ENCODE results near the gene S100A11.

Gene S100A11

DNA sequence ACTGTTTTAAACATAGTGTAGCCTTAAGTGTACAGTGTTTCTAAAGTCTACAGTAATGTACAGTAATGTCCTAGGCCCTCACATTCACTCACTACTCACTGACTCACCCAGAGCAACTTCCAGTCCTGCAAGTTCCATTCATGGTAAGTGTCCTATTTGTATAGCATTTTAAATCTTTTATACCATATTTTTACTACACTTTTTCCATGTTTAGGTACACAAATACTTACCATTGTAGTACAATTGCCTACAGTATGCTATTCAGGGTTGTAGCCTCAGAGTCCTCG, 39.6 kb downstream of the S100A11 start:
- peaks cover 49% of the 10 kb centered on the region for H3K27me3 ChIP-seq
- no peak for DNase-seq
- no peak for TF ChIP-seq CTCF (IDR thresholded peaks at IDR 0.05; ENCODE audit: low read depth, low read length)
- H3K4me3 ChIP-seq (ENCODE audit: low read depth, low read length): no peak overlapping the region
- no peaks in the 10 kb centered on the region for H3K9me3 ChIP-seq
- no peaks in the 10 kb centered on the region for H3K36me3 ChIP-seq
- peaks cover 7% of the 10 kb centered on the region for H3K4me1 ChIP-seq

GRCh38 chr1:151995774-151996173, 41.0 kb downstream of the S100A11 start:
- no peak for DNase-seq
- H3K4me3 ChIP-seq (ENCODE audit: low read depth, low read length): no peak overlapping the region
- no peak for TF ChIP-seq CTCF (IDR thresholded peaks at IDR 0.05; ENCODE audit: low read depth, low read length)
- H3K36me3 ChIP-seq: no peaks in the 10 kb centered on the region
- H3K4me1 ChIP-seq: peaks cover 18% of the 10 kb centered on the region
- peaks cover 63% of the 10 kb centered on the region for H3K27me3 ChIP-seq
- H3K9me3 ChIP-seq: no peaks in the 10 kb centered on the region

- DNase-seq: no peak
- Histone ChIP-seq H3K4me3 (ENCODE audit: low read depth, low read length) (no peak overlapping the region), H3K36me3 (no peaks in the 10 kb centered on the region), H3K9me3 (no peaks in the 10 kb centered on the region), H3K27me3 (peaks cover 71% of the 10 kb centered on the region), H3K4me1 (peaks cover 22% of the 10 kb centered on the region)
- no peak for TF ChIP-seq CTCF (IDR thresholded peaks at IDR 0.05; ENCODE audit: low read depth, low read length)
Observed at GRCh38 chr1:151994956-151995355, 41.8 kb downstream of the S100A11 start.

GRCh38 chr1:151993734-151994496, 42.9 kb downstream of the S100A11 start, which contains the start of gene S100A10:
Gene S100A10 (minus strand): TSS chr1:151993859. CDS start chr1:151986230, 7,629 bp downstream.
- H3K36me3 ChIP-seq: no peaks in the 10 kb centered on the region
- peaks cover 72% of the 10 kb centered on the region for H3K27me3 ChIP-seq
- H3K4me3 ChIP-seq (ENCODE audit: low read depth, low read length): peak within 1 kb of the TSS; percentile 50
- H3K4me1 ChIP-seq: peaks cover 22% of the 10 kb centered on the region
- peak; percentile 51 for DNase-seq
- H3K9me3 ChIP-seq: no peaks in the 10 kb centered on the region
- TF ChIP-seq CTCF (IDR thresholded peaks at IDR 0.05; ENCODE audit: low read depth, low read length): no peak

- H3K9me3 ChIP-seq: no peaks in the 10 kb centered on the region
- no peak for TF ChIP-seq CTCF (IDR thresholded peaks at IDR 0.05; ENCODE audit: low read depth, low read length)
- H3K36me3 ChIP-seq: no peaks in the 10 kb centered on the region
- DNase-seq: no peak
- H3K4me3 ChIP-seq (ENCODE audit: low read depth, low read length): peak overlapping the region; percentile 50
- H3K4me1 ChIP-seq: peaks cover 22% of the 10 kb centered on the region
- peaks cover 66% of the 10 kb centered on the region for H3K27me3 ChIP-seq
Observed at GRCh38 chr1:151993084-151993733, 43.6 kb downstream of the S100A11 start.
